H1 (cell line): ENCODE measurements around the gene UBE2B. TPM values are rescaled to one million over a fixed set of nuclear protein-coding genes. Genes with fewer than 3 reads are reported as not detected.

Experiments
- GTF2F1 ChIP-seq: IDR thresholded peaks from 2 replicates; pipeline ENCODE4 v1.6.1; 2012; ENCODE audit warnings: low read depth, low read length, improper control_type of control experiment, borderline replicate concordance
- POLR2AphosphoS5 ChIP-seq: IDR thresholded peaks from 2 replicates; pipeline ENCODE4 v1.6.1; 2011; ENCODE audit warnings: low read depth, low read length
- RXRA ChIP-seq: IDR thresholded peaks from 2 replicates; pipeline ENCODE4 v1.6.1; 2011; ENCODE audit warnings: low read depth, mild to moderate bottlenecking, low read length, moderate library complexity; ENCODE audit not compliant: insufficient read depth
- SUZ12 ChIP-seq: fragments of 200-600 bp; sonication (generic); IDR thresholded peaks from 2 replicates; pipeline ENCODE4 v1.6.1; 2012; ENCODE audit warnings: mild to moderate bottlenecking, inconsistent platforms, low read length, moderate library complexity, mixed read lengths
- TAF1 ChIP-seq: IDR thresholded peaks from 2 replicates; pipeline ENCODE4 v1.6.1; 2011; ENCODE audit warnings: mild to moderate bottlenecking, low read depth, low read length
- TBP ChIP-seq: IDR thresholded peaks from 2 replicates; pipeline ENCODE4 v1.6.1; 2011; ENCODE audit warnings: low read depth, low read length, improper control_type of control experiment
- polyA plus RNA-seq, 7 experiments: library from polyadenylated mRNA; depleted of rRNA in 3 of 7; stranded (reverse) in 5 of 7; unstranded in 2 of 7; fragments of >200 nt in 5 of 7; fragments of 200-250 nt in 2 of 7; gene quantifications; 1 replicate in 5 of 7; 2 replicates in 1 of 7; 4 replicates in 1 of 7; pipeline versions ENCODE4 v1.2.1 to v1.2.3, GENCODE V29; 2011 to 2013; ENCODE audit warnings: missing spikeins in 2 of 7, mixed read lengths in 2 of 7
- total RNA-seq: library from RNA; stranded (reverse); fragmentation: NEBNext Ultra II Directional; extraction: Animal tissue kit (Norgen Biotek cat#: 25700); gene quantifications from 2 replicates; pipeline ENCODE4 v1.2.1, GENCODE V29; 2021

Gene UBE2B
- total and polyA plus RNA-seq, 2 of the 8 experiments (the other 6 are each of a cell fraction or from before 2014, with no cell fraction given) = 15.9 to 46.8 TPM

DNA sequence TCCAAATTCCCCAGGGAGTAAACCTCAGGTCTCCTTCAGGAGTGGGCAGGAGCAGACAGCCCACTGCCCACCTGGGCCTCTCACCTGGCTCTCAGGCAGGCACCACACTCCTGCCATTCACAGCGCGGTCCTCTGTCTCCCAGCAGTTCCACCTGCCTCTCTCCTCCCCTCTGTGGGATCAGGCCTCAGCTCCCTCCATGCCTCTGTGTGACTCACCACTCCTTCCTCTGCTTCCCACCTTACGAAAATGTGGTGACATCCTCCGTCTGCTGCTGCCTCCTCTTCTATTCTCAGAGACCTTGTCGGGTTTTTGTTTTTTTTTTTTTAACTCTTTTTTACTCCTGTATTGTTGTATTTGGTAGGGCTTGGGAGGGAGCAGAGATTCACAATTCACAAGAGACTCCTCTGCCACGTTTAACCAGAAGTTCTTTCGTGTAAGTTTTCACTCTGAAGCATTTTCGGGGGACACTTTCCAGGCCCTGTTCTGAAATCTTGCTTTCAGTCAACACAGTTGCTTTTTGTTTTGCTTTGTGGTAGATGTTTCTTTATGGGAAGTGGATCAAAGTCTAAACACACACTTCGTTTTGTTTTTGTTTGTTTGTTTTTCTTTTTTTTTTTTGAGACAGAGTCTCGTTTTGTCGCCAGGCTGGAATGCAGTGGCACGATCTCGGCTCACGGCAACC lies 61.4 kb downstream of the UBE2B start (continued):
- TF ChIP-seq SUZ12 (no peak), POLR2AphosphoS5 (no peak), TBP (no peak), RXRA (no peak), TAF1 (no peak), GTF2F1 (no peak)
